Peyer's patch (tissue), 4 donors: ENCODE results near the gene LRRC3C.

Experiments used
- CTCF ChIP-seq, 6 experiments: fragments of 450-650 bp in 4 of 6; fragments of 200-600 bp in 2 of 6; sonication (generic) in 1 of 6; IDR thresholded peaks; one replicate each; pipeline ENCODE4 v1.5.1; 2017 to 2019; ENCODE audit warnings: antibody characterized with exemption in 6 of 6, mild to moderate bottlenecking in 3 of 6, moderate library complexity in 1 of 6
- POLR2A ChIP-seq, 2 donors: fragments of 450-650 bp; IDR thresholded peaks; one replicate each; pipeline ENCODE4 v1.5.1; 2017; ENCODE audit warnings: antibody characterized with exemption in 2 of 2, mild to moderate bottlenecking in 2 of 2, moderate library complexity in 2 of 2

- no peak for TF ChIP-seq POLR2A (IDR thresholded peaks at IDR 0.05)
- TF ChIP-seq CTCF (IDR thresholded peaks at IDR 0.05) = no peak
Observed at GRCh38 chr17:39950871-39951348, 23.4 kb downstream of the LRRC3C start.
